IPS DF 6.9 (cell line): ENCODE data around the gene IL6R.

Experiments used
- DNase-seq: peaks from one replicate; pipeline ENCODE4 v3.0.0-alpha.2; 2013; ENCODE audit warnings: low read depth, low spot score
- H3K27ac ChIP-seq: one replicate; pipeline ENCODE4 v1.5.1; 2013; ENCODE audit warnings: low read length, control low read depth
- H3K27me3 ChIP-seq: 2 replicates; pipeline ENCODE4 v1.6.1; 2013; ENCODE audit warnings: mild to moderate bottlenecking, low read length; ENCODE audit not compliant: control insufficient read depth, insufficient read depth
- H3K36me3 ChIP-seq: 2 replicates; pipeline ENCODE4 v1.6.1; 2013; ENCODE audit warnings: low read length; ENCODE audit not compliant: control insufficient read depth, insufficient read depth
- H3K4me1 ChIP-seq: 2 replicates; pipeline ENCODE4 v1.6.1; 2013; ENCODE audit warnings: low read length; ENCODE audit not compliant: control insufficient read depth, insufficient read depth
- H3K4me3 ChIP-seq: 2 replicates; pipeline ENCODE4 v1.5.1; 2013; ENCODE audit warnings: mild to moderate bottlenecking, low read length
- H3K9me3 ChIP-seq: 2 replicates; pipeline ENCODE4 v1.6.1; 2013; ENCODE audit warnings: low read length, inconsistent platforms; ENCODE audit not compliant: control insufficient read depth, insufficient read depth
- WGBS: extraction: QIAGEN DNeasy Blood & Tissue Kit; methylation state at CpG from one replicate; pipeline ENCODE4 v1.1.7; 2013; ENCODE audit warnings: mixed read lengths, missing lambda C conversion rate; ENCODE audit not compliant: insufficient read length, insufficient coverage; 5-methylcytosine and 5-hydroxymethylcytosine counted together

Gene IL6R

DNA sequence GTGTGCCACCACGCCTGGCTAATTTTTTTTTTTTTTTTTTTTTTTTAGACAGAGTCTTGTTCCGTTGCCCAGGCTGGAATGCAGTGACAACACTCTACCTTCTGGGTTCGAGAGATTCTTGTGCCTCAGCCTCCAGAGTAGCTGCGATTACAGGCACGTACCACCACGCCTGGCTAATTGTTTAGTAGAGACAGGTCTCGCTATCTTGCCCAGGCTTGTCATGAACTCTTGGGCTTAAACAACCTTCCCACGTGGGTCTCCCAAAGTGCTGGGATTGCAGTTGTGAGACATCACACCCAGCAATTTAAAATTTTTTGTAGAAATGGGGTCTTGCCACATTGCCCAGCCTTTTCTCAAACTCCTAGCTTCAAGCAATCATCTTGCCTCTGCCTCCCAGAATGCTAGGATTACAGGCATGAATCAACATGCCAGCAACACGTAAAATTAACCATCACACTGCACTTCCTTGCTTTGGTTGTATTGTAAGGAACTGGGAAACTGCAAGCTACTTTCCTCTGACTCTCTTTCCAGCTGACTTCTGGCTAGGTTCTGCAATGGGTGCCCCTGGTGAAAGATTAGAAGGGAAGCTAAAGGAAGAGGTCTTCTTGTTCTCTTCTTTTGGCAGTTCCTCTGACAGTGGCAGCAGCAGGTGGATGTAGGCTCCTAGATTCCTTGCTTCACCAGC lies 13.9 kb upstream of the IL6R start:
- Histone ChIP-seq H3K4me1 (no peaks in the 10 kb centered on the region), H3K27me3 (no peaks in the 10 kb centered on the region), H3K4me3 (no peak overlapping the region), H3K36me3 (no peaks in the 10 kb centered on the region), H3K9me3 (no peaks in the 10 kb centered on the region), H3K27ac (no peak overlapping the region)
- no peak for DNase-seq
- no CpG with 5 or more reads among the region's 9 CpGs for WGBS

DNA sequence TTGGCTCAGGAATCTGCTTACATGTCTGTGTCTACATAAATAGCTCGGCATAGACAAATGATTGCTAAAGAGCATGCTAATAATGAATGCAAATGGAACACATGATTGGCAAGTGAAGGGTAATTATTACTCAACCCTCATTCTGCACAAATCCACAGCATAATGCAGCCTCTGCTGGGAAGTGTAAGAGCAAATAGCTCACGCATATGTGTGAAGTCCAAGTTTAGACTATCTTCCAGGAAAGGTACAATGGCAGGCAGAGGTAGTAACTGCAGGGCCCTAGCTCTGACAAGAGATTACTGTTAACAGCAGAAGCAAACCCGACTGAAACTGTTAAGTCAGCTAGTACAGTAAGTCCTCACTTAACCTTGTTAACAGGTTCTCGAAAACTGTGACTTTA lies 7.0 kb upstream of the IL6R start:
- H3K36me3 ChIP-seq, result no peaks in the 10 kb centered on the region
- WGBS, result no CpG with 5 or more reads among the region's 4 CpGs
- H3K9me3 ChIP-seq, result no peaks in the 10 kb centered on the region
- no peaks in the 10 kb centered on the region for H3K27me3 ChIP-seq
- H3K4me1 ChIP-seq, result no peaks in the 10 kb centered on the region
- no peak overlapping the region for H3K27ac ChIP-seq
- H3K4me3 ChIP-seq, result no peak overlapping the region
- DNase-seq, result no peak

DNA sequence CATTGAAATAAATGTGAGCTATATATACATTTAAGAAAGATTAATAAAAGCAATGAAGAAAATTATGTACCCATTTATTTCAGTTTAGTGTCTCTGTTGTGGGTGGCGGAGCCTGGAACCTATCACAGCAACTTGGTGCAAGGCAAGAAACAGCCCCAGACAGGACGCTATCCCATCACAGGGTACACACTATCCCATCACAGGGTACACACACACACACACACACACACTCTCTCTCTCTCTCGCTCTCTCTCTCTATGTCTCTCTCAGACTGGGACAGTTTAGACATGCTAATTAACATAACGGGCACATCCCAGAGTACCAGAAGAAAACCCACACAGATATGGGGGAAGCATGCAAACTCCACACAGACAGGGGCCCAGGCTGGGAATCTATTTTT lies 6.5 kb upstream of the IL6R start:
- Histone ChIP-seq H3K27ac (no peak overlapping the region), H3K9me3 (no peaks in the 10 kb centered on the region), H3K36me3 (no peaks in the 10 kb centered on the region), H3K4me1 (peaks cover 2% of the 10 kb centered on the region; the same call in 1 of the 2 replicates), H3K4me3 (no peak overlapping the region), H3K27me3 (peaks cover 2% of the 10 kb centered on the region; the same call in 1 of the 2 replicates)
- no CpG with 5 or more reads among the region's 4 CpGs for WGBS
- no peak for DNase-seq

DNA sequence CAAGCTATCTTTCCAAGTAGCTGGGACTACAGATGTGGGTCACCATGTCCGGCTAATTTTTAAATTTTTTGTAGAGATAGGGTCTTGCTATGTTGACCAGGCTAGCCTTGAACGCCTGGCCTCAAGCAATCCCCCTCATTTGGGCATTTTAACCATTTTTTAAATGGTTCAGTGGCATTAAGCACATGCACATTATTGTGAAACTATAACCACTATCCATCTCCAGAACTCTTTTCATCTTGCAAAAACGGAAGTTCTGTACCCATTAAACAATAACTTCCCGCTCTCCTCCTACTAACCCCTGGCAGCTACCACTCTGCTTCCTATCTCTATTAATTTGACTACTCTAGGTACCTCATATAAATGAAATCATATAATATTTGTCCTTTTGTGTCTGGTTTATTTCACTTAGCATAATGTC lies 4.8 kb upstream of the IL6R start:
- peaks cover 3% of the 10 kb centered on the region for H3K4me1 ChIP-seq
- H3K4me3 ChIP-seq, result no peak overlapping the region
- peaks cover 7% of the 10 kb centered on the region for H3K27me3 ChIP-seq
- WGBS, result no CpG with 5 or more reads among the region's 4 CpGs
- H3K9me3 ChIP-seq, result no peaks in the 10 kb centered on the region
- no peak overlapping the region for H3K27ac ChIP-seq
- no peak for DNase-seq
- no peaks in the 10 kb centered on the region for H3K36me3 ChIP-seq

DNA sequence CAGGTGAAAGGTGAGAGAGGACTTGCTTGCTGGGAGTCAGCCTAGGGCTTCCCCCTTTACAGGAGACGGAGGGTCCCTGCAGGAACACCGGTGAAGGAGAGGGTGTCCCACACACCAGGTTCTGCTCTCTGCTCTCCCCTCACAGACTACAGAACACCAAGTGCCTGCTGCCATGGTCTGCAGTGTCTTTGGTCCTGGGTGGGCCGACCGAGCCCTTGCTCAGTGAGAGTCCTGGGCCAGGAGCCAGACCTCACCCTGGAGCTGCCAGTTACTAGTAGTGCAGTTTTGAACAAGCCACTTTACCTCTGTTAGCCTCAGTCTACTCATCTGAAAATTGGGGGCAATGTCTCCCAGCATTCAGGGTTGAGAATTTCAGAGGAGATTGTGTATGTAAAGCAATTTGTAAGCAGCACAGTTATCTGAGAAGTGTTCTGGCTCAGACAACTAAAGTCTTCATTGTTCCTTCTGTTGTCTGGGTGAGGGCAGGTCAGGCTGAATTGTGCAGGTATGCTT lies 2.7 kb upstream of the IL6R start:
- Histone ChIP-seq H3K4me1 (peaks cover 3% of the 10 kb centered on the region), H3K9me3 (no peaks in the 10 kb centered on the region), H3K27ac (no peak overlapping the region), H3K36me3 (no peaks in the 10 kb centered on the region), H3K4me3 (no peak overlapping the region), H3K27me3 (peaks cover 18% of the 10 kb centered on the region)
- DNase-seq, result no peak
- no CpG with 5 or more reads among the region's 4 CpGs for WGBS

DNA sequence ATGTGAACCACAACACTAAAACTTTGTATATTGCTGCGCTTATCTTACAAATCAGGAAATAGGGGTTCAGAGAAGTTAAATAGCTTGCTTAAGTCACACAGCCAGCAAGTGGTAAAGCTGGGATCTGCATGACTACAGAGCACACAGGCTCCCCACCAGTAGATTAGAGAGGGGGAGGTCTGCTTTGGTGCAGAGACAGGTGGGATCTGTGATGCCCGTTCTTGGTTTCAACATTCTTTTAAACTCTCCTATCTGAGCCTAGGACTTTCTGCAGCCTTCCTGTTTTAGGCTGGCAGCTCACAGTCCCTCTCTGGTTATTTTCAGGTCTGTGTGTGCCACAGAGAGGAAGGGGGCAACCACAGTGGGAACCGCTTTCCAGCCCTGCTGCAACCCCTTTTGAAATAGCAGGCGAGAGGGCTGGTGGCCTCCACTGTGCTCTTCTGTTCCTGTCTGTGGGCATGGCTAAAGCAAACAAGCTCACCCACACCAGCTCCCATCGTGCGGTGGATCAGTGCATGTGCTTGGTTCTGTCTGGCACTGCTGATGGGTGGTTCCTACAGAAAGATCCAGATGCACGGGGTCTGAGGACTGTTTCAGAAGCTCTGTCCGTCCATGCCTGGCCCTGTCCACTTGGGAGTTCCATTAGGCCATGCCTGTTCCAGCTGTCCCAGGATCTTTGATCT lies 1.7 kb upstream of the IL6R start:
- peaks cover 18% of the 10 kb centered on the region for H3K27me3 ChIP-seq
- H3K36me3 ChIP-seq, result no peaks in the 10 kb centered on the region
- H3K9me3 ChIP-seq, result no peaks in the 10 kb centered on the region
- no CpG with 5 or more reads among the region's 8 CpGs for WGBS
- no peak for DNase-seq
- H3K4me1 ChIP-seq, result peaks cover 3% of the 10 kb centered on the region
- no peak overlapping the region for H3K27ac ChIP-seq
- no peak overlapping the region for H3K4me3 ChIP-seq

DNA sequence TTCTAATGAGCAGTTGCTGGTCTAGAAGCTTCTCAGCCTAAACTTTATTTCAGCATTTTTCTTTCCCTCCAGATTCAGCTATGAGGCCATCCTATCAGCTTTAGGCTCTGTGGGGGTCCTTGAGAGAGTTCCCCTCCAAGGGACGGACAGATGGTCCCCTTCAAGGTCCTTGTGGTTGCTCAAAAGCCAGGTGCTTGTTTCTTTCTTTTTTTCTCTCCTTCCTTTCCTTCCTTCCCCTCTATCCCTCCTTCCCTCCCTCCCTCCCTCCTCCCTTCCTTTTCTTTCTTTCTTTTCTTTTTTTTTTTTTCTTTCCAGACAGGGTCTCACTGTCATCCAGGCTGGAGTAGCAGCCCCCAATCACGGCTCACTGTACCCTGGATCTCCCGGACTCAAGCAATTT lies 1.2 kb upstream of the IL6R start:
- no peak for DNase-seq
- peaks cover 3% of the 10 kb centered on the region for H3K4me1 ChIP-seq
- peaks cover 18% of the 10 kb centered on the region for H3K27me3 ChIP-seq
- no peaks in the 10 kb centered on the region for H3K9me3 ChIP-seq
- H3K36me3 ChIP-seq, result no peaks in the 10 kb centered on the region
- H3K4me3 ChIP-seq, result no peak overlapping the region
- no peak overlapping the region for H3K27ac ChIP-seq
- WGBS, result no CpG with 5 or more reads among the region's 3 CpGs

DNA sequence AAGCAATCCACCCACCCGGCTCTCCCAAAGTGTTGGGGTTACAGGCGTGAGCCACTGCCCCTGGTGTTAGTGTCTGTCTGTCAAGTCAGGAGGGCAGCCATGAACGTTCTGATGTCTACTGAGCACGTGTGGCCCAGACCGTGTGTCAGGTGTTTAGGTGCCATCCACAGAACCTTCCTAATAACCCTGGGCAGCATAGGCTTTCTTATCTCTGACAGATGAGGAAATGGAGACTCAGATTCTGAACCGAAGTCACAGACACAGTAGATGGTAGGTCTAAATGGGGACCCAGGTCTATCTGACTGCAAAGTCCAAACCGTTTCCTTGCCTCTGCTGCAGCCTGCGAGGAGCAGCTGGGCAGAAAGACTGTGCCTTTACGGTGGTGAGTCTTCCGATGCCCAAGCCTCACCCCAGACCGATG lies 622 bp upstream of the IL6R start:
- peaks cover 18% of the 10 kb centered on the region for H3K27me3 ChIP-seq
- H3K4me3 ChIP-seq, result no peak overlapping the region; the same call in 1 of the 2 replicates
- H3K4me1 ChIP-seq, result peaks cover 3% of the 10 kb centered on the region
- no peak for DNase-seq
- no peaks in the 10 kb centered on the region for H3K36me3 ChIP-seq
- no CpG with 5 or more reads among the region's 11 CpGs for WGBS
- no peak overlapping the region for H3K27ac ChIP-seq
- H3K9me3 ChIP-seq, result no peaks in the 10 kb centered on the region

DNA sequence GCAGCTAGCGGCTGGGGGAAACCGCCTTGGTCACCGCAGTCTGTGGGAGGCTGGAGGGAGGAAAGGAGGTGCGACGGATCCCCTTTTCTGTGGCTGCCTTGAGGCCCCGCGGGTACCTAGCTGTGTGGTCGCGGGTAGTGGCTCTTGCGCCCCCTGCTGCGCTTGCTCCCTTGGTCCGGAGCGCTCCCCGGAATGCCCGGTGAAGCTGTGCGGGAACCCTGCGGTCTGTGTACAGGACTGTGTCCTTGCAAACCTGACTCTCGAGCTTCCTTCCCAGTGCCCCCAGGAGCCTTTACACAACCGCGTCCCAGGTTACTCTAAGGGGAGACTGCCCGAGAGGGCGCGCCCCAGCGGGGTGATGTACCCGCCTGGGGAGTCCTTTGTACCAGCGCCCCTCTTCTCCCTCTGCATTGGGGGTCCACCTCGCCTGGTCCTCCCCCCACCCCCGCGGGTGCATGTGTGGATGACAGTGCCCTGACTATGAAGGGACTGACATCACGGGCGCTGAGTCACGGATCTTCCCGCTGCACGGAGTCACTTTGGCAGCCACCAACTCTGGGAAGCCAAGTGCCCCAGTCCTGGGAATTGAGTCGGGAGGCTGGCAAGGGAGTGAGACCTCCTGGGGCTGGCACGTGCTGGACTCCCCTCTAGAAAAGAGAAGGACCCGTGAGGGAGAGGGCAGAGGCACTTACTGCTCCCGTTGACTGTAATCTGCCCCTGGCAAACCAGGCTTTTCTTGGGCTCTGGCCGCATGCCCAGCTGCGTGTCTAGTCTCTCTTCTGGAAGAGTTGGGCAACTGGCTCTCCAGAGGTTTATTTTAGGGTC lies 816 bp downstream of the IL6R start:
- no peak for DNase-seq
- no peak overlapping the region for H3K27ac ChIP-seq
- H3K36me3 ChIP-seq, result no peaks in the 10 kb centered on the region
- no CpG with 5 or more reads among the region's 40 CpGs for WGBS
- H3K4me3 ChIP-seq, result peak overlapping the region; percentile 39; the same call in 1 of the 2 replicates
- peaks cover 18% of the 10 kb centered on the region for H3K27me3 ChIP-seq
- H3K4me1 ChIP-seq, result peaks cover 3% of the 10 kb centered on the region
- H3K9me3 ChIP-seq, result no peaks in the 10 kb centered on the region

DNA sequence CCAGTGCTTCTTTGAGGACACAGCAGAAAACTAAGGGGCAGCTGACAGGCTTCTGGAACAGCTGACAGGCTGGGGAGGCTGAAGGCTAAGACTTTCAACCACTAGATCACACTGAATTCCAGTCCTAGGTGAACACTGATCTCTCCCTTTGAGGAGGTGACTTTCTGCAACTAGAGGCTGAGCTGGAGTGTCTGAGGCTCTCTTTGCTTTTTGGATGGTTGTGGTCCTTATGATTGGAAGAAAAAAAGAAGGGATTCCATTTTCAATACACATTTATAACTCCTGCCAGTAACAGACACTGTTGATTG lies 1.4 kb downstream of the IL6R start:
- H3K27ac ChIP-seq, result no peak overlapping the region
- H3K4me1 ChIP-seq, result peaks cover 3% of the 10 kb centered on the region
- no peaks in the 10 kb centered on the region for H3K36me3 ChIP-seq
- H3K4me3 ChIP-seq, result no peak overlapping the region
- no peaks in the 10 kb centered on the region for H3K9me3 ChIP-seq
- peaks cover 18% of the 10 kb centered on the region for H3K27me3 ChIP-seq
- no peak for DNase-seq
